Effector CD4-positive, alpha-beta T cell (primary cell): ENCODE measurements around the gene FUBP3.
"Not testable (repeated sequence)": the region's sequence is repeated elsewhere in the genome, so short reads cannot be mapped to it uniquely, and the experiment has no call there.

Experiments used
- DNase-seq: peaks from one replicate; pipeline ENCODE4 v3.0.0-alpha.2; 2020

FUBP3 gene

GRCh38 chr9:130556396-130557076, 22.8 kb upstream of the FUBP3 start:
- no peak for DNase-seq

GRCh38 chr9:130557077-130557468, 22.3 kb upstream of the FUBP3 start:
- DNase-seq, result no peak

GRCh38 chr9:130561056-130561455, 18.3 kb upstream of the FUBP3 start:
- DNase-seq, result no peak

GRCh38 chr9:130562525-130562924, 16.9 kb upstream of the FUBP3 start:
- not testable (repeated sequence) for DNase-seq

GRCh38 chr9:130563797-130564196, 15.6 kb upstream of the FUBP3 start:
- DNase-seq, result no peak

GRCh38 chr9:130565792-130566191, 13.6 kb upstream of the FUBP3 start:
- DNase-seq, result no peak

GRCh38 chr9:130570208-130570607, 9.2 kb upstream of the FUBP3 start:
- no peak for DNase-seq

- no peak for DNase-seq
Observed at GRCh38 chr9:130575514-130575913, 3.9 kb upstream of the FUBP3 start.

- no peak for DNase-seq
Observed at GRCh38 chr9:130576176-130576575, 3.2 kb upstream of the FUBP3 start.

GRCh38 chr9:130579738-130580463, 524 bp downstream of the FUBP3 start:
- no peak for DNase-seq

- no peak for DNase-seq
Observed at GRCh38 chr9:130581766-130582165, 2.4 kb downstream of the FUBP3 start.

- DNase-seq, result no peak
Observed at GRCh38 chr9:130583271-130583670, 3.9 kb downstream of the FUBP3 start.

- DNase-seq, result no peak
Observed at GRCh38 chr9:130587921-130588320, 8.5 kb downstream of the FUBP3 start.

GRCh38 chr9:130588416-130588815, 9.0 kb downstream of the FUBP3 start:
- DNase-seq, result no peak

- DNase-seq, result no peak
Observed at GRCh38 chr9:130589754-130590153, 10.4 kb downstream of the FUBP3 start.

GRCh38 chr9:130590305-130590704, 10.9 kb downstream of the FUBP3 start:
- no peak for DNase-seq

- DNase-seq, result no peak
Observed at GRCh38 chr9:130593020-130593419, 13.6 kb downstream of the FUBP3 start.

GRCh38 chr9:130597228-130597627, 17.9 kb downstream of the FUBP3 start:
- no peak for DNase-seq

- DNase-seq, result no peak
Observed at GRCh38 chr9:130598188-130598587, 18.8 kb downstream of the FUBP3 start.

GRCh38 chr9:130599625-130600024, 20.2 kb downstream of the FUBP3 start:
- DNase-seq, result no peak

- DNase-seq, result no peak
Observed at GRCh38 chr9:130601100-130601499, 21.7 kb downstream of the FUBP3 start.

GRCh38 chr9:130604295-130604694, 24.9 kb downstream of the FUBP3 start:
- no peak for DNase-seq

- no peak for DNase-seq
Observed at GRCh38 chr9:130606887-130607600, 27.7 kb downstream of the FUBP3 start.
